ENCODE data around the gene GANAB. TPM values are rescaled to one million over a fixed set of nuclear protein-coding genes. Genes with fewer than 3 reads are reported as not detected.
A peak's percentile ranks its signal among the peaks of the same experiment; 100 is the strongest.

The GANAB gene
- total RNA-seq, 1 donor from 2014 or later = 383 TPM

DNA sequence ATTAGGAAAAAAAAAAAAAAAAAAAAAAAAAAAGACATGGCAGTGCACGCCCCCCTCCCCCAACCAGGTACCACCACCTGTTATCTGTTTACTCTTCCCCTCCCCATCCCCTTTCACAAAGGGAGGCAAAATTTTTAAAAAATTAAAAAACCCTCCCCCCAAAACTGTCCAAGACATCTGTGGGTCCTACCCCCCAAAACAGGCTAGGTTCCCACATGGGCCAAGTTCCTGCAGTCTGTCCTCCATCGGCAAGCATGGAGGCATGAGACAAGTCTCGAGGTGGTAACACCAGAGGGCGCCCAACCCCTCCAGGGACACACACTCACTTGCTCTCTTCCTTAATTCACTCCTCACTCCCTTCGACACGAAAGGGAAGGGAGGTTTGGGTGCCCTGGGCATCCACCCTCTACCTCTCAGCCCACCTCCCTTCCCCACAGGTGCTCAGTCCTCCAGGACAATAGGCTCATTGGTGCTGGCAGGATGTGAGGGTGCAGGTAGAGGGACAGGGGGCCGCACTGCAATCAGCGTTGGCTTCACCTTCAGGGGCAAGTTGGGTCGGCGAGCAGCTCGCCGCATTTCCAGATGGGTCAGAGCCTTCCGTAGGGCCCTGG is 52.9 kb downstream of the GANAB start:
- peak; percentile 81 for DNase-seq (ENCODE audit: low spot score)
- Mint-ChIP-seq H3K27me3 (ENCODE audit: unreplicated experiment) (peaks cover 8% of the 10 kb centered on the region), H3K9me3 (ENCODE audit: unreplicated experiment) (no peaks in the 10 kb centered on the region), H3K27ac (ENCODE audit: unreplicated experiment) (no peak overlapping the region), H3K4me1 (ENCODE audit: unreplicated experiment) (peaks cover 28% of the 10 kb centered on the region), H3K4me3 (ENCODE audit: unreplicated experiment) (peak overlapping the region; percentile 78), H3K36me3 (ENCODE audit: low read depth, unreplicated experiment) (peaks cover 47% of the 10 kb centered on the region)
- TF ChIP-seq CTCF (IDR thresholded peaks at IDR 0.05; ENCODE audit: unreplicated experiment) = no peak

GRCh38 chr11:62592989-62593421 is 53.4 kb downstream of the GANAB start:
- Mint-ChIP-seq H3K9me3 (ENCODE audit: unreplicated experiment) (no peaks in the 10 kb centered on the region), H3K36me3 (ENCODE audit: low read depth, unreplicated experiment) (peaks cover 41% of the 10 kb centered on the region), H3K27me3 (ENCODE audit: unreplicated experiment) (peaks cover 8% of the 10 kb centered on the region), H3K4me3 (ENCODE audit: unreplicated experiment) (peak overlapping the region; percentile 90), H3K4me1 (ENCODE audit: unreplicated experiment) (peaks cover 24% of the 10 kb centered on the region), H3K27ac (ENCODE audit: unreplicated experiment) (peak overlapping the region; percentile 44)
- TF ChIP-seq CTCF (IDR thresholded peaks at IDR 0.05; ENCODE audit: unreplicated experiment) = no peak
- no peak for DNase-seq (ENCODE audit: low spot score)

GRCh38 chr11:62592146-62592815 is 54.1 kb downstream of the GANAB start:
- Mint-ChIP-seq H3K4me3 (ENCODE audit: unreplicated experiment) (peak overlapping the region; percentile 90), H3K36me3 (ENCODE audit: low read depth, unreplicated experiment) (peaks cover 35% of the 10 kb centered on the region), H3K4me1 (ENCODE audit: unreplicated experiment) (peaks cover 24% of the 10 kb centered on the region)

GRCh38 chr11:62591448-62592145 is 54.8 kb downstream of the GANAB start, which contains the start of gene TUT1:
TSS of gene TUT1 (minus strand) at chr11:62591523. CDS start at chr11:62591485, 38 bp downstream.
- no peaks in the 10 kb centered on the region for H3K9me3 Mint-ChIP-seq (ENCODE audit: unreplicated experiment)
- DNase-seq (ENCODE audit: low spot score) = peak; percentile 90
- H3K4me1 Mint-ChIP-seq (ENCODE audit: unreplicated experiment) = peaks cover 24% of the 10 kb centered on the region
- H3K36me3 Mint-ChIP-seq (ENCODE audit: low read depth, unreplicated experiment) = peaks cover 31% of the 10 kb centered on the region
- no peak for TF ChIP-seq CTCF (IDR thresholded peaks at IDR 0.05; ENCODE audit: unreplicated experiment)
- H3K27me3 Mint-ChIP-seq (ENCODE audit: unreplicated experiment) = peaks cover 8% of the 10 kb centered on the region
- peak within 1 kb of the TSS; percentile 90 for H3K4me3 Mint-ChIP-seq (ENCODE audit: unreplicated experiment)
- peak within 1 kb of the TSS; percentile 97 for H3K27ac Mint-ChIP-seq (ENCODE audit: unreplicated experiment)

More at GRCh38 chr11:62592146-62592815, 54.1 kb downstream of the GANAB start:
- no peak for TF ChIP-seq CTCF (IDR thresholded peaks at IDR 0.05; ENCODE audit: unreplicated experiment)
- Mint-ChIP-seq H3K27ac (ENCODE audit: unreplicated experiment) (peak overlapping the region; percentile 97), H3K27me3 (ENCODE audit: unreplicated experiment) (peaks cover 8% of the 10 kb centered on the region), H3K9me3 (ENCODE audit: unreplicated experiment) (no peaks in the 10 kb centered on the region)
- DNase-seq (ENCODE audit: low spot score) = no peak

All from endothelial cell (in vitro differentiated cells).